ENCODE measurements around the gene SH3PXD2B. TPM values are rescaled to one million over a fixed set of nuclear protein-coding genes. Genes with fewer than 3 reads are reported as not detected.

SH3PXD2B gene
- total RNA-seq, 1 donor from 2014 or later = 0.17 TPM

DNA sequence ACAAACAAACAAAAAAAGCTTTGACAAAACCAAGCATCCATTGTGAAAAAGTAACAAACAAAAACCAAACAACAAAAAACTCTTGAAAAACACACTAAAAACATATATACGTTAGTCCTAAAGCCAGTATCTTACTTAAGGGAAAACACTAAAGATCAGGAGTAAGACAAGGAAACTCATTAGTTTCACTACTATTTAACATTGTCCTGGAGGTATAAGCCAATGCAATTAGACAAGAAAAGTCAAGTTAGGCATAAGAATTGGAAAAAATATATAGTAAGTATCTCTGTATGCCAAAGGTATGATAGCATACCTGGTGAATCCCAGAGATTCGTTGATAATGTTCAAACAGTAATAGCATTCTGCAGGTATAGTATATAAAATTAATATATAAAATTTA, 148.9 kb downstream of the SH3PXD2B start:
- intact Hi-C loops (cut with micrococcal nuclease) = no loop called here

GRCh38 chr5:172303572-172304335, 150.6 kb downstream of the SH3PXD2B start:
- intact Hi-C loops (cut with micrococcal nuclease) = no loop called here

DNA sequence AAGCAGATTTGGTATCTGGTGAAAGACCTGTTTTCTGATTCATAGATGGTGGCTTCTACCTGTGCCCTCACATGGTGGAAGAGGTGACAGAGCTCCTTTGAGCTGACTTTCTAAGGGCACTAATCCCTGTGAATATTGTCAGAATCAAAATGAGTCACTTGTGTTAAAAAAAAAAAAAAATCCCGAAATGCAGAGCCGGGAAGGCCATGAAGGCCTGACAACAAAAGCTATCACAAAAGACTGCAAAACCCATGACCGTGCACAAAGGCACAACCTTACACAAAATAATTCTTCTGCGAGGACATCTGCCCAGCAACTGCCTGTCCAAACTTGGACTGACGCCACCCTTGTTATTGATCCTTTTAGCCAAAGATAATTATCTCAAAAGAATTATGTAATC, 151.2 kb downstream of the SH3PXD2B start:
- intact Hi-C loops (cut with micrococcal nuclease) = no loop called here

DNA sequence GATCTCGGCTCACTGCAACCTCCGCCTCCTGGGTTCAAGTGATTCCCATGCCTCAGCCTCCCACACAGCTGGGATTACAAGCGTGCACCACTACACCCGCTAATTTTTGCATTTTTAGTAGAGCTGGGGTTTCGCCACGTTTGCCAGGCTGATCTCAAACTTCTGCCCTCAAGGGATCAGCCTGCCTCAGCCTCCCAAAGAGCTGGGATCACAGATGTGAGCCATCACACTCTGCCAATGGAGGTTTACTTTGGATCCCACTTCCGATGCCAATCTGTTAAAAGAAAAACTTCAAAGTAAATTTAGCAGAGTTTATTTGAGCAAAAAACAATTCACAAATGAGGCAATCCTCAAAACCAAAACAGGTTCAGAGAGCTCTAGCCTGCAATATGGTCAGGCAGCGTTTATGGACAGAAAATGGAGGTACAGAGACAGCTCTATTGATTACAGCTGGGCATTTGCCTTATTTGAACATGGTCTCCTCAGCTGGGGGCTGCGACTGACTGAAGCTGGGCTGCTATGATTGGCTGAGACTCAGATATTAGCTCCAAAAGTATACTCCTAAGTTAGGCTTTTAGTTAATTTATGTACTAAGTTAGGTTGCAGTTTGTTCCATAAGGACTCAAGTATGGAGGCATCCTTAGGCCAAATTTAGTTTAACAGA, 152.1 kb downstream of the SH3PXD2B start:
- intact Hi-C loops (cut with micrococcal nuclease) = no loop called here

DNA sequence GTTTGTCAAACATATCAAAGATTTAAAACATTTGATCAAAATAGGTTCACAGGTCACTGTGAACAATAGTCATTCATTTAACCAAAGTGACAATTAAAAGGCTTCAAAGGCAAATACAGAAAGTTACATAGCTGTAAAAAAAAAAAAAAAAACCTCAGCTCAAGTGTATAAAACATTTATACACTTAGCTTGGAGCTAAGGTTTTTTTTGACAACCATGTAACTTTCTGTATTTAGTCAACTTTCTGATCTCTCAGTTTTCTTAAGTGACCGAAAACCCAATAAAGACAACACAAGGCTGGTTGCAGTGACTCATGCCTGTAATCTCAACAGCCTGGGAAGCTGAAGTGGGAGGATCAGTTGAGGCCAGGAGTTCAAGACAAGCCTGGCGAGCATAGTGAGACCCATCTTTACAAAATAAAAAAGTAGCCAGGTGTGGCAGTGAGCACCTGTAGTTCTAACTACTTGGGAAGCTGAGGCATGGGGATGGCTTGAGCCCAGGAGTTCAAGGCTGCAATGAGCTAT, 154.3 kb downstream of the SH3PXD2B start:
- intact Hi-C loops (cut with micrococcal nuclease) = no loop called here

DNA sequence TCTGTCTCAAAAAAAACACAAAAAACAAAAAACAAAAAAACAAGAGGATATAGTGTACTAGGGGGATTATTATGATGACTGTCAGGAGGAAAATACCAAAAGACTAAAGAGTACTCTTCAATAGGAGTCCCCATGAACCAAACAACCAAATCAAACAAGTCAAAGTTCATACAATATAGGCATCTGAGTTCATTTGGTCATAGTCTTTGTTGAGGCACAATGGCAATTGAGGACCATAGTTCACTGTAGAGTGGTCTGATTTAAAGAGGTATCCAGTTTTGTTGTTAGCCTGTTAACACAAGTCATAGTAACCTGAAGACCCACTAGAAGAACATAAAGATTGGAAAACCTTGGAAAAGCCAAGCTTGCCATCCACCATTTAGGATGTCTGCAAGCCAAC, 159.5 kb downstream of the SH3PXD2B start:
- intact Hi-C loops (cut with micrococcal nuclease) = loop anchor here (5.0 kb wide), 1 partner anchor 402 kb away; no protein-coding TSS in a partner anchor

- intact Hi-C loops (cut with micrococcal nuclease) = loop anchor here (1.0 to 5.0 kb wide), 10 partner anchors 10 to 875 kb away; partner anchors contain the start of genes FBXW11, FGF18 and STK10
These were observed 160.5 kb downstream of the SH3PXD2B start for GRCh38 chr5:172293745-172294342.

GRCh38 chr5:172293054-172293744, 161.1 kb downstream of the SH3PXD2B start:
- intact Hi-C loops (cut with micrococcal nuclease) = loop anchor here (1.0 to 5.0 kb wide), 10 partner anchors 9 to 874 kb away; partner anchors contain the start of genes FBXW11, FGF18 and STK10

- intact Hi-C loops (cut with micrococcal nuclease) = loop anchor here (2.0 to 5.0 kb wide), 2 partner anchors 405 to 873 kb away; partner anchors contain the start of gene FGF18
These were observed 162.5 kb downstream of the SH3PXD2B start for GRCh38 chr5:172291837-172292236.

DNA sequence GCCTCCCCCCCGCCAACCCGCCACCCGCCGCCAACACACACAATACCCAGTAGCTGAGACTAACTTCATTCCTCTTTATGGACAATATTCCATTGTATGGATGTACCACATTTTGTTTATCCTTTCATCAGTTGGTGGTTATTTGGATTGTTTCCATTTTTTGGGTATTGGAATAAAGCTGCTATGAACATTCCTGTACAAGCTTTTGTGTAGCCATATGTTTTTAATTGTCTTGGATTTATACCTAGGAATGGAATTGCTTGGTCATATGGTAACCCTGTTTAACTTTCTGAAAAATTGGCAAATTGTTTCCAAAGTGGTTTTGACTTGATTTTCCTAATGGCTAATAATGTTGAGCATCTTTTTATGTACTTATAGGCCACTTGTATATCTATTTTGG, 165.9 kb downstream of the SH3PXD2B start:
- intact Hi-C loops (cut with micrococcal nuclease) = loop anchor here (10.0 kb wide), 1 partner anchor 856 kb away; the partner anchor contains the start of gene BNIP1

- intact Hi-C loops (cut with micrococcal nuclease) = loop anchor here (10.0 kb wide), 1 partner anchor 858 kb away; the partner anchor contains the start of gene BNIP1
These were observed 167.2 kb downstream of the SH3PXD2B start for GRCh38 chr5:172287140-172287539.

GRCh38 chr5:172285226-172286143, 168.8 kb downstream of the SH3PXD2B start:
- intact Hi-C loops (cut with micrococcal nuclease) = loop anchor here (2.0 to 10.0 kb wide), 3 partner anchors 179 to 859 kb away; partner anchors contain the start of gene BNIP1

DNA sequence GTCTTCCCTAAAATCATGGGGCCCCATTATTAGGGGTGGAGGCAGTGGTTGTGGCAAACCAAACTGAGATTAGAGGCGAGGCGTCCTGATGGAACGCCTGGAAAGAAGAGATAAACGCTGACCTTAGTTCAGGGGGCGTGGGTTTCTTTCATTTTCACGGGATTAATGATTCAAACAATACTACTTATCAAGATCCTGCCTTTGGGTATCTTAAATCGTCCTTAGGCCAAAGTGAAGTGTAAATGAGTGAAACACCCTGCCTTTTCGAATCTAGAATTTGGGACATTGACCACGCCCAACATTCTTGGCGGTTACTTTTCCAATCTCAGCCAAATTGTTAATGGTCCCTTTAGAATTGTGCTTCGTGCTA, 169.7 kb downstream of the SH3PXD2B start:
- intact Hi-C loops (cut with micrococcal nuclease) = loop anchor here (1.0 to 10.0 kb wide), 8 partner anchors 9 to 860 kb away; partner anchors contain the start of genes ATP6V0E1 and BNIP1

DNA sequence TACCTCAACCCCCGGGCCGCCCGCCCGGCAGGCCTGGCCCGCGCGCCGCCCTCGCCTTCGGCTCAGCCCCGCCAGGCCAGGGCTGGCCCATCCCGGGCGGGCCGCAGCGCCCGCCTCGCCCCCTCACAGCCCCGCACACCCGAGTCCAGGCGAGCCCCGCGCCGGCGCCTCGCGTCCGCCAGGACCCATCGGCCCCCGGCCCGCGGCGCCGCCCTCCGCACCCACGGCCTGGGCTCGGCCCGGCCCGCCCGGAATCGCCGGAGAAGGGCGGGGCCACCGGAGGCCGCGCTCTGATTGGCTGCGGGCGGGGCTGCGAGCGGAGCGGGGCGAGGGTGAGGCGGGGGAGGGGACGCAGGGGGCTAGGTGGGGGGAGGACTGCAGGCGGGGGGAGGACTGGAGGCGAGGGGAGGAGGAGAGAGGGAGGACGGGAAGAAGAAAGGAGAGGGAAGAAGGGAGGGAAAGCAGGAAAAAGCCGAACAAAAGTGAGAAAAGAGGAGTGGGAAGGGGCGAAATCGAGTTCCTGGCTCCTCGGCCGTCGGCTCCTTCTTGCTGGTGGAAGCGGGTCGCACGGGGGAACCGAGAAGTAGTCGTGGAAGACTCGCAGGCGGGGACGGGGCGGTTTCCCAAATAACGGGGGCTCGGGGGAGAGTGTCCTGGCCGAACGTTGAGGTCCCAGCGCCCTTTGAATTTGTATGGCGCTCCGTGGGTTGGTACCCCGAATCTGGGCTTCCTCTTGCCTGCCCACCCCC, 170.3 kb downstream of the SH3PXD2B start:
- intact Hi-C loops (cut with micrococcal nuclease) = loop anchor here (1.0 to 10.0 kb wide), 13 partner anchors 9 to 897 kb away; partner anchors contain the start of genes ATP6V0E1, BNIP1, CREBRF and FBXW11

DNA sequence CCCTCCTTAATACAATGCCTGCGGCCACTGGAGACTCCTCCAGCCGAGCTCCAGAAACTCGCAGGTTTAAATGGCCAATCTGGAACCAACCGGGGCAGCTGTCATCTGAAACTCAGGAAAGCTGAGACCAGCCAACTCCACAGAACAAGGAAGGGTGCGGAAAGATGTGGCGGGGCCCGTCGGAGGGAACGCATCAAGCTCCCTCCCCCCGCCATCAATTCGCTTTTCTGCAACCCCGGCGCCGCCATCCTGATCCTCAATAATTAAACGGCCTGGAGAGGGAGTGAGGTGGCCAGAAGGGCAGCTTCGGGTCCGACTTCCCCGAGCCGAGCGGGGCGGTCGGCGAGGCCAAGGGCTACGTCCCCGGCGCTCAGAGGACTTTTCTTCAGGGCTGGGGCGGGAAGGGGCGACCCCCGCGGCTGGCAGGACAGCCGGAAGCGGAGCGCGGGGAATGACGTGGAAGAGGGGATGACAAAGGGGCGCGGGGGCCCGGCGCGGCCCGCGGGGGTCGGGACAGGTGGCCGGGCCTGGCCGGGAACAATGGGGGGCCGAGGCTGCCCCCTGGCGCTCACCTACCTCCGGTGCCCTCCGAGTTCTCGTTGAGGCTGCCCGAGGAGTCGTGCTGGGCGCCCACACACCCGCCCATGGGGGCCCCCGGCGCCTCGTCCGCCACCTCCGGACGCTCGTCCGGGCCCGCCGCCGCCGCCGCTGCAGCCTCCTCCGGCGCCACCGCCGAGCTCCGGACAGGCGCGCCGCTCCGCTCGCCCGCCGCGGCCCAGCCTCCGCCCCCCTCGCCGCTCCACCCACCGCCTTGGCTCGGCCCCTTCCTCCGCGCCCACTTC, 171.1 kb downstream of the SH3PXD2B start, which contains the start of gene UBTD2:
Gene UBTD2 (minus strand): TSS at position 745 of the 842 bp plus-strand sequence. CDS start 99 bp downstream, at position 646.
- intact Hi-C loops (cut with micrococcal nuclease) = loop anchor here (1.0 to 10.0 kb wide), 9 partner anchors 46 to 896 kb away; partner anchors contain the start of genes ATP6V0E1, BNIP1, CREBRF and FBXW11

DNA sequence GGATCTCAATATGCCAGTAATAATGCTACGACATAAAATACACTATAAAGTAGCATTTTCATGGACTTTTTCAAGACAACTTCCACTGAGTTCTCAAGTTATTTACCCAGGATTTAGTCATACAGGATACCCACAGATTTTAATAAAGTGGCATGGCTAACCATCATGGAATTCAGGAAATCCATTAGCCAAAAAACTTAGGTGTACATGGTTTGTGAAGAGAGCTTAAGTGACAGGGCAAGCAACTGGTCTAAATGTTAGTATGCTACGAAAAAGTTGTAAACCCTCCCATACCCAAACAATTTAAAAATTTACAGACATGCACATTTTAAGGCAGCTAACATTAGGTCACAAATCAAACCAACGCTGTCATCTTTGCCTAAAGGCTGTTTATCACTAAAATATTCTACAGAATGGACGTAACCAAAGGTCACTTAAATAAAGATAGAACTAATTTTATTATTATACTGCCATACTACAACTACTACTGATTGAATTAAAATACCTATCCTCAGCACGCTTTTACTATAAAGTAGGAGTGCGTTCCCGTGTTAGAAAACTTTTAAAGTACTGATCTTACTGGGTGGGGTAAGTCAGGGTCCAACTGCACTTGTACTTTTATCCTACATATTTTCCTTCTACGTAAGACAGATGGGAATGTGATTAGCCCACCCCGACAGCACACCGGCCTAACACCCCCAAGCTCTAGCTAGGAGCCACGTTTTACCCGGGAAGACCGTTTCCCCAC, 171.9 kb downstream of the SH3PXD2B start:
- intact Hi-C loops (cut with micrococcal nuclease) = loop anchor here (1.0 to 10.0 kb wide), 9 partner anchors 45 to 895 kb away; partner anchors contain the start of genes ATP6V0E1, BNIP1, CREBRF and FBXW11

DNA sequence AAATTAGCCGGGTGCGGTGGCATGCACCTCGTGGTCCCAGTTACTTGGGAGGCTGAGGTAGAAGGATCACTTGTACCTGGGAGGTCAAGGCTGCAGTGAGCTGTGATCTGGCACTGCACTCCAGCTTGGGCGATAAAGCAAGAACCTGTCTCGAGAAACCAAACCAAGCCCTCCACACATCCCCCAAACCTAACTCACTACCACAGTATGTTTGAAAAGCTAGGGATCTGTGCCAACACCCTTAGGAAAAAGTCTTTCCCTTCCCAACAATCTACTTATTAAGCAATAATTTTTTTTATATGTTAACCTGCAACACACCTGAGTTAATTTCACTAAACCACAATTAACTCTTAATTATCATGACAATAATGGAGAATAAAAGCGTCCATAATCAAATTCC, 173.0 kb downstream of the SH3PXD2B start:
- intact Hi-C loops (cut with micrococcal nuclease) = loop anchor here (5.0 to 10.0 kb wide), 4 partner anchors 44 to 863 kb away; partner anchors contain the start of genes ATP6V0E1 and BNIP1

Data from T-helper 1 cell treated with Interleukin-12 subunit alpha and Interleukin-12 subunit beta and Interleukin-4 antibody, amounts not matched to agents 30 ng/mL and 1 ng/mL, for 36 hours (primary cell).